PC-9 (cell line): ENCODE measurements around the gene ENTREP3. TPM values are rescaled to one million over a fixed set of nuclear protein-coding genes. Genes with fewer than 3 reads are reported as not detected.

ENCODE experiments used
- BruUV-seq: library from RNA; stranded (reverse); fragments of 400-500 nt; replicated peaks from 2 replicates; lab custom pipeline; 2021; lab: Mats Ljungman, UMichigan
- CTCF ChIA-PET: fragments of 300-600 bp; sonication (Branson Sonifier 250); formaldehyde crosslinking; loops from one replicate; lab custom pipeline; 2022; ENCODE audit warnings: antibody characterized with exemption; lab: Charles Lee
- POLR2A ChIA-PET: fragments of 300-600 bp; sonication (Branson Sonifier 250); formaldehyde crosslinking; loops from one replicate; lab custom pipeline; 2022; ENCODE audit warnings: antibody characterized with exemption; ENCODE audit not compliant: unreplicated experiment; lab: Charles Lee
- DNase-seq, 2 experiments: peaks; one replicate each; pipeline versions ENCODE4 v3.0.0 to v3.0.0-alpha.2; 2015 to 2022; ENCODE audit warnings: mixed read lengths in 1 of 2
- H2AFZ ChIP-seq: fragments of 200-600 bp; sonication (generic); 2 replicates; pipeline ENCODE4 v1.8.1; 2017; ENCODE audit warnings: antibody characterized with exemption
- H3F3A ChIP-seq: fragments of 200-600 bp; sonication (generic); 2 replicates; pipeline ENCODE4 v1.8.1; 2017; ENCODE audit warnings: antibody characterized with exemption, mild to moderate bottlenecking, low read depth; ENCODE audit not compliant: insufficient read depth
- H3K27ac ChIP-seq: fragments of 200-600 bp; sonication (generic); 2 replicates; pipeline ENCODE4 v1.6.1; 2016; ENCODE audit warnings: mixed run types
- H3K27me3 ChIP-seq: fragments of 200-600 bp; sonication (generic); 2 replicates; pipeline ENCODE4 v1.6.1; 2016; ENCODE audit warnings: low read depth, mixed run types; ENCODE audit not compliant: insufficient read depth
- H3K36me3 ChIP-seq: fragments of 200-600 bp; sonication (generic); 2 replicates; pipeline ENCODE4 v1.6.1; 2016; ENCODE audit warnings: low read depth, mixed run types
- H3K4me1 ChIP-seq: fragments of 200-600 bp; sonication (generic); replicated peaks from 2 replicates; pipeline ENCODE4 v1.6.1; 2016; ENCODE audit warnings: mixed run types; ENCODE audit not compliant: insufficient read depth
- H3K4me2 ChIP-seq: fragments of 200-600 bp; sonication (generic); 2 replicates; pipeline ENCODE4 v1.6.1; 2017; ENCODE audit warnings: mixed run types
- H3K4me3 ChIP-seq: fragments of 200-600 bp; sonication (generic); 2 replicates; pipeline ENCODE4 v1.6.1; 2016; ENCODE audit warnings: mixed run types
- H3K79me2 ChIP-seq: fragments of 200-600 bp; sonication (generic); 2 replicates; pipeline ENCODE4 v1.6.1; 2017; ENCODE audit warnings: low read depth, mixed run types
- H3K9me2 ChIP-seq: fragments of 200-600 bp; sonication (generic); 2 replicates; pipeline ENCODE4 v1.8.1; 2017; ENCODE audit warnings: mild to moderate bottlenecking; ENCODE audit not compliant: insufficient read depth
- H3K9me3 ChIP-seq: fragments of 200-600 bp; sonication (generic); 2 replicates; pipeline ENCODE4 v1.8.1; 2016; ENCODE audit warnings: low read depth; ENCODE audit not compliant: insufficient read depth
- H4K20me1 ChIP-seq: fragments of 200-600 bp; sonication (generic); 2 replicates; pipeline ENCODE4 v1.8.1; 2017; ENCODE audit not compliant: insufficient read depth
- CTCF ChIP-seq: fragments of 200-600 bp; sonication (generic); conservative IDR thresholded peaks from 2 replicates; pipeline ENCODE4 v1.6.1; 2017; ENCODE audit warnings: mixed run types, antibody characterized with exemption, mild to moderate bottlenecking, moderate library complexity
- EZH2 ChIP-seq: fragments of 200-600 bp; sonication (generic); IDR thresholded peaks from 2 replicates; pipeline ENCODE4 v1.8.0; 2017; ENCODE audit warnings: antibody characterized with exemption, low read depth
- intact Hi-C: fragments of 100-400 bp; cut with micrococcal nuclease; formaldehyde crosslinking; loops from one replicate; pipeline ENCODE4 v1.10.0; 2022; ENCODE audit not compliant: unreplicated experiment
- total RNA-seq: library from RNA; stranded (reverse); gene quantifications from 2 replicates; pipeline ENCODE4 v1.2.3, GENCODE V29; 2021

The ENTREP3 gene
- total RNA-seq, 1 experiment from 2014 or later: 56.9 TPM

DNA sequence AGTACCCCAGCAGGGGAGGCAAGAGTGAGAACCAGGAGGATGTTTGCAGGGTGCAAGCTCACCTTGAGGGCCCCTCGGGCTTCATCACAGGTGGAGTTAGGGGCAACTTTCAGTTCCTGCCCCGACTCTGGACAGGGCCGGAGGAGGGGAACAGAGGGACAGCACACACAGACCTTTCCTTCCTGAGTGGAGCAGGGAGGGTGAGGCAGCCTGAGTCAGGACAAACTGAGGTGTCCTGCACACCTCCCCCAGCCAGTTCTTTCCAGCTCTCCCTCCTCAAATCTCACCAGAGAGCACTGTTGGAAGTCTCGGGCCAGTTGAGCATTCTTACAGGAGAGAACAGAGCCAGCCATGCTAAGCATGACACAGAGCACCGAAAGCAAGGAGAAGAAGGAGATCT, 1.5 kb downstream of the ENTREP3 start:
- no peak for DNase-seq
- Histone ChIP-seq H4K20me1 (no peaks in the 10 kb centered on the region), H3K27ac (no peak overlapping the region), H3K4me2 (peak overlapping the region; percentile 97), H3K9me3 (no peaks in the 10 kb centered on the region), H2AFZ (no peak overlapping the region), H3K9me2 (no peaks in the 10 kb centered on the region), H3K36me3 (0 out of 2 replicates have a peak, but pooled peaks cover 5% of the 10 kb centered on the region), H3K79me2 (peaks cover 11% of the 10 kb centered on the region), H3K4me1 (peaks cover 13% of the 10 kb centered on the region), H3K27me3 (no peaks in the 10 kb centered on the region), H3K4me3 (peak overlapping the region; percentile 81; the same call in 1 of the 2 replicates), H3F3A (peaks cover 31% of the 10 kb centered on the region)
- intact Hi-C loops: loop anchor here (10.0 kb wide), 1 partner anchor 251 kb away; no protein-coding TSS in a partner anchor
- TF ChIP-seq CTCF (no peak), EZH2 (no peak)
- POLR2A ChIA-PET: no interaction called here
- no TSS peak for BruUV-seq
- CTCF ChIA-PET: no interaction called here

DNA sequence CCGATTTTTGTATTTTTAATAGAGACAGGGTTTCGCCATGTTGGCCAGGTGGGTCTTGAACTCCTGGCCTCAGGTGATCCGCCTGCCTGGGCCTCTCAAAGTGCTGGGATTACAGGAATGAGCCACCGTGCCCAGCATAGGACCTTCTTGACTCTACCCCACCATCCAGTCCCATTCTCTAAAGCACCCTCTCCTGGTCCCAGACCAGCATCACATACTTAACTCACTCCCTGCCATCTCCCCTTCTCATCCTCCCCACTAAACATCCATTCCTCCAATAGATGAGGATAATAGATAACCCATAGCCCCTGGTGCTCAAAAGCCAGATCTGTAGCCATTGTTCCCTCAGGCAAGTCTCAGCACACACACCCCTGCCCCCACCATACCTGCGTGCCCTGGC, 2.1 kb downstream of the ENTREP3 start:
- Histone ChIP-seq H3K79me2 (peaks cover 11% of the 10 kb centered on the region), H3K4me3 (no peak overlapping the region), H4K20me1 (no peaks in the 10 kb centered on the region), H3K9me3 (no peaks in the 10 kb centered on the region), H3K9me2 (no peaks in the 10 kb centered on the region), H3K4me2 (peak overlapping the region; percentile 97; the same call in 1 of the 2 replicates), H3F3A (peaks cover 31% of the 10 kb centered on the region), H3K27ac (no peak overlapping the region), H2AFZ (no peak overlapping the region), H3K27me3 (no peaks in the 10 kb centered on the region), H3K36me3 (no peaks in the 10 kb centered on the region), H3K4me1 (peaks cover 13% of the 10 kb centered on the region)
- intact Hi-C loops: loop anchor here (10.0 kb wide), 1 partner anchor 252 kb away; no protein-coding TSS in a partner anchor
- no TSS peak for BruUV-seq
- ChIA-PET CTCF (no interaction called here), POLR2A (no interaction called here)
- TF ChIP-seq EZH2 (no peak), CTCF (no peak)
- no peak for DNase-seq

DNA sequence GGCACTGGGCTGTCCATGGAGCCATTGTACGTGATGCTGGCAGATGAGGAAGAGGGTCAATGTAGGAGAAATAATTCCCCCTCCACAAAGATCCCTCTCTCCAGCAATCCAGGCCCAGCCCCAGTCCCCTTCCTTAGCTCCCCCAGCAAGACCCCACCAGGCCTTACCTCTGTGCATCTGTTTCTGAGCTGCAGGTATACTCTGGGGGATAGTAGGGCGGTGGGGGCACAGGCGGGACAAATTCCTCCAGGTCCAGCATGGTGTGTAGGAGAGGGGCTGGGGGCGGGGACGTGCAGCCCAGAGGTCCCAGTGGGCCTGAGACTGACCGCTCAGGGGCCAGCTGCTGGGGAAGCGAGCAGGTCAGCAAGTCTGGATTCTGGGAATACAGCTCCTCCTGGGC, 3.7 kb downstream of the ENTREP3 start:
- H3K9me3 ChIP-seq: no peaks in the 10 kb centered on the region
- intact Hi-C loops: loop anchor here (2.0 to 10.0 kb wide), 2 partner anchors 73 to 253 kb away; no protein-coding TSS in a partner anchor
- H3K27me3 ChIP-seq: no peaks in the 10 kb centered on the region
- H3K79me2 ChIP-seq: peaks cover 11% of the 10 kb centered on the region
- no peaks in the 10 kb centered on the region for H3K9me2 ChIP-seq
- H4K20me1 ChIP-seq: no peaks in the 10 kb centered on the region
- no peak for DNase-seq
- CTCF ChIA-PET: interaction anchor here (0.5 to 1.6 kb wide), 13 partner anchors 8 to 475 kb away, joined by 3 to 18 read pairs (median 5); partner anchors contain the start of genes CLK2 and THBS3
- BruUV-seq: no TSS peak
- no peak overlapping the region for H2AFZ ChIP-seq
- POLR2A ChIA-PET: interaction anchor here (0.6 to 0.7 kb wide), 2 partner anchors 66 to 182 kb away, joined by 3 read pairs; no protein-coding TSS in a partner anchor
- peaks cover 13% of the 10 kb centered on the region for H3K4me1 ChIP-seq
- peaks cover 21% of the 10 kb centered on the region for H3F3A ChIP-seq
- no peak overlapping the region for H3K4me2 ChIP-seq
- no peaks in the 10 kb centered on the region for H3K36me3 ChIP-seq
- no peak for TF ChIP-seq EZH2
- no peak for TF ChIP-seq CTCF
- H3K4me3 ChIP-seq: no peak overlapping the region
- no peak overlapping the region for H3K27ac ChIP-seq
